ENCODE data around the gene GATAD2B.

DNA sequence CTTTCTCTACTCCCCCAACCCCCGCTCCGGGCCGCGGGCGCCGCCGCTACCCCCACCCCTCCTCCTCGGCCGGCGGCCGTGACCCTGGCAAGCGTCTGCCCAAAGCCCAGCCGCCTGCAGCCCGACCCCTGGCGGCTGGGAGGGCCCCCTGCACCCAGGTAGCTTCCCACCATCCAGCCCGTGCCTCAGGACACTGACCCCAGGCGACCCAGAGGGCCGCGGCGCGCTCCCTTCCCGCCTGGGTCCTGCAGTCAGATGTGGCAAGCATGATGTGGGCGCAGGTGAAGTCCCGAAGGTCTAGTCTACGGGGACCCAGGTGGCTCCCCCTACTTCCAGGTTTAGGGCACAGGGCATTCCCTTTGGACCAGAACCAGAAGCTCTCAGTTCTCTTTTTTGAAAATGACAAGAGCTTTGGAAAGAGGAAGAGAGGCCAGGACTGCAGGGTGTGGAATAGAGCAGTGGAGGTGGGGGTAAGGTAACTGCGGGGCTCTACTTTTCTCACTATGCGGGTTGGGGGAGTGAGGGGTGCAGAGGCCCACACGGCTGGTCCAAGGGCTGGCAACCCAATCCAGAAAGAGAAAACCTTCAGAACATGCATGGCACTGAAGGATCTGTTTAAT, 24.0 kb upstream of the GATAD2B start, which contains the start of gene DENND4B:
- TF ChIP-seq, protein P1, sequence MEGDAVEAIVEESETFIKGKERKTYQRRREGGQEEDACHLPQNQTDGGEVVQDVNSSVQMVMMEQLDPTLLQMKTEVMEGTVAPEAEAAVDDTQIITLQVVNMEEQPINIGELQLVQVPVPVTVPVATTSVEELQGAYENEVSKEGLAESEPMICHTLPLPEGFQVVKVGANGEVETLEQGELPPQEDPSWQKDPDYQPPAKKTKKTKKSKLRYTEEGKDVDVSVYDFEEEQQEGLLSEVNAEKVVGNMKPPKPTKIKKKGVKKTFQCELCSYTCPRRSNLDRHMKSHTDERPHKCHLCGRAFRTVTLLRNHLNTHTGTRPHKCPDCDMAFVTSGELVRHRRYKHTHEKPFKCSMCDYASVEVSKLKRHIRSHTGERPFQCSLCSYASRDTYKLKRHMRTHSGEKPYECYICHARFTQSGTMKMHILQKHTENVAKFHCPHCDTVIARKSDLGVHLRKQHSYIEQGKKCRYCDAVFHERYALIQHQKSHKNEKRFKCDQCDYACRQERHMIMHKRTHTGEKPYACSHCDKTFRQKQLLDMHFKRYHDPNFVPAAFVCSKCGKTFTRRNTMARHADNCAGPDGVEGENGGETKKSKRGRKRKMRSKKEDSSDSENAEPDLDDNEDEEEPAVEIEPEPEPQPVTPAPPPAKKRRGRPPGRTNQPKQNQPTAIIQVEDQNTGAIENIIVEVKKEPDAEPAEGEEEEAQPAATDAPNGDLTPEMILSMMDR (IDR thresholded peaks at IDR 0.05): peak in 6 of 7 experiments; percentile 35 to 99 (median 95)
- peak in 2 of 3 donors; percentile 37 to 79 for TF ChIP-seq POLR2AphosphoS5 (IDR thresholded peaks at IDR 0.05)
- no peak for TF ChIP-seq EP300 (IDR thresholded peaks at IDR 0.05)

Measured in stomach (tissue), 4 donors.